ENCODE data around the gene PLCB1. TPM values are rescaled to one million over a fixed set of nuclear protein-coding genes. Genes with fewer than 3 reads are reported as not detected.
A peak's percentile ranks its signal among the peaks of the same experiment; 100 is the strongest.

PLCB1 gene
- total and polyA plus RNA-seq, 2 of the 4 experiments (the other 2 are of a cell fraction) = 5.6 to 16.1 TPM

GRCh38 chr20:8837396-8837795 lies 705.3 kb downstream of the PLCB1 start:
- ATAC-seq (ENCODE audit: low read depth) = peak; percentile 97
- TF ChIP-seq MAFK (IDR thresholded peaks at IDR 0.05; ENCODE audit: low read depth, low read length) (peak; percentile 56), MAZ (IDR thresholded peaks at IDR 0.05; ENCODE audit: borderline replicate concordance, low read depth, low read length) (no peak), CEBPB (IDR thresholded peaks at IDR 0.05; ENCODE audit: low read depth, low read length) (peak; percentile 59; the same call in 1 of the 2 replicates), USF2 (IDR thresholded peaks at IDR 0.05; ENCODE audit: low read depth, low read length) (no peak)
- BruUV-seq (replicated peaks) = no TSS peak

More at GRCh38 chr20:8837396-8837795, 705.3 kb downstream of the PLCB1 start:
- H2AK9ac ChIP-seq (replicated peaks; ENCODE audit: low read depth, low read length, poor library complexity) = no peak overlapping the region
- peak overlapping the region; percentile 5; the same call in 1 of the 2 replicates for H3K14ac ChIP-seq (replicated peaks; ENCODE audit: low read depth, low read length)
- no peaks in the 10 kb centered on the region for H3K36me3 ChIP-seq (ENCODE audit: control insufficient read depth, insufficient read depth, low read length)
- POLR2A ChIA-PET (ENCODE audit: unreplicated experiment) = no interaction called here
- no peak overlapping the region for H2AK5ac ChIP-seq (ENCODE audit: low read depth, low read length)
- intact Hi-C loops (cut with micrococcal nuclease) = no loop called here
- no peaks in the 10 kb centered on the region for H3K27me3 ChIP-seq (ENCODE audit: control insufficient read depth, insufficient read depth, low read length)
- no peaks in the 10 kb centered on the region for H4K20me1 ChIP-seq (ENCODE audit: insufficient read depth, low read length)
- no peak overlapping the region for H3K27ac ChIP-seq (ENCODE audit: insufficient read depth, low read length)
- peaks cover 10% of the 10 kb centered on the region for H3K9me1 ChIP-seq (ENCODE audit: insufficient read depth, low read length)
- H3K56ac ChIP-seq (ENCODE audit: extremely low read depth, insufficient read depth, low read length) = no peak overlapping the region
- no peak overlapping the region for H3K9ac ChIP-seq (ENCODE audit: low read depth, low read length)
- no peak overlapping the region for H4K91ac ChIP-seq (ENCODE audit: insufficient read depth, low read depth, low read length)
- 0 out of 2 replicates have a peak overlapping the region, but pooled peaks have one; percentile 26 for H3K4ac ChIP-seq (ENCODE audit: low read depth, low read length)
- H2BK120ac ChIP-seq (ENCODE audit: low read depth, low read length) = no peak overlapping the region; the same call in 1 of the 2 replicates
- H4K8ac ChIP-seq (ENCODE audit: low read depth in 2 of 2, low read length in 2 of 2) = no peak overlapping the region
- peaks cover 6% of the 10 kb centered on the region for H3K4me1 ChIP-seq (ENCODE audit: control insufficient read depth, insufficient read depth, low read length)
- H3K79me1 ChIP-seq (ENCODE audit: low read depth in 1 of 2, low read length in 2 of 2) = no peaks in the 10 kb centered on the region
- peak; percentile 96 for DNase-seq
- in situ Hi-C loops (cut with MboI; ENCODE audit: low sequenced_read_pairs) = no loop called here
- H3K18ac ChIP-seq (ENCODE audit: low read depth, low read length) = no peak overlapping the region
- H3K23ac ChIP-seq (ENCODE audit: low read depth, low read length) = no peak overlapping the region
- H3K9me3 ChIP-seq (ENCODE audit: control insufficient read depth, insufficient read depth, low read length) = no peaks in the 10 kb centered on the region
- no peak overlapping the region for H2BK15ac ChIP-seq (ENCODE audit: low read depth, low read length)
- no peak overlapping the region for H3K4me2 ChIP-seq (ENCODE audit: low read depth, low read length)
- H2AFZ ChIP-seq (replicated peaks; ENCODE audit: low read length, poor library complexity) = no peak overlapping the region
- H4K5ac ChIP-seq (ENCODE audit: low read depth, low read length) = no peak overlapping the region
- dilution Hi-C loops (cut with HindIII; ENCODE audit: low sequenced_read_pairs, unreplicated experiment) = no loop called here
- no peak overlapping the region for H2BK5ac ChIP-seq (ENCODE audit: low read depth, low read length, poor library complexity, severe bottlenecking)
- no peak overlapping the region for H2BK20ac ChIP-seq (ENCODE audit: low read depth, low read length)
- H3K4me3 ChIP-seq (ENCODE audit: insufficient read depth, low read depth, low read length) = no peak overlapping the region
- CTCF ChIA-PET = interaction anchor here (1.2 to 1.4 kb wide), 2 partner anchors 17 to 56 kb away, joined by 3 to 4 read pairs; no protein-coding TSS in a partner anchor
